Mesenchymal stem cell (in vitro differentiated cells and primary cell): ENCODE measurements around the gene PMEL.

Experiments used
- DNase-seq: peaks from one replicate; pipeline ENCODE4 v3.0.0-alpha.2; 2013
- H2AFZ ChIP-seq: one replicate; pipeline ENCODE4 v1.6.1; 2013; ENCODE audit warnings: low read depth, mild to moderate bottlenecking, control low read depth, inconsistent platforms, low read length, moderate library complexity
- H2AK5ac ChIP-seq: 2 replicates; pipeline ENCODE4 v1.6.1; 2013; ENCODE audit warnings: low read length, moderate library complexity, mild to moderate bottlenecking, inconsistent platforms; ENCODE audit not compliant: severe bottlenecking
- H2BK120ac ChIP-seq: one replicate; pipeline ENCODE4 v1.6.1; 2013; ENCODE audit warnings: low read depth, mild to moderate bottlenecking, inconsistent platforms, low read length, moderate library complexity
- H2BK12ac ChIP-seq, 2 experiments: one replicate each; pipeline ENCODE4 v1.6.1; 2013; ENCODE audit warnings: inconsistent platforms in 2 of 2, low read length in 2 of 2, mild to moderate bottlenecking in 2 of 2, moderate library complexity in 2 of 2, control low read depth in 1 of 2
- H2BK15ac ChIP-seq: one replicate; pipeline ENCODE4 v1.6.1; 2013; ENCODE audit warnings: mild to moderate bottlenecking, low read depth, inconsistent platforms; ENCODE audit not compliant: poor library complexity, severe bottlenecking
- H2BK5ac ChIP-seq: 2 replicates; pipeline ENCODE4 v1.6.1; 2013; ENCODE audit warnings: low read depth, mild to moderate bottlenecking, low read length, control low read depth, inconsistent platforms; ENCODE audit not compliant: poor library complexity, severe bottlenecking
- H3K14ac ChIP-seq, 2 experiments: one replicate each; pipeline ENCODE4 v1.6.1; 2013; ENCODE audit warnings: inconsistent platforms in 2 of 2, low read length in 2 of 2, control low read depth in 1 of 2, mild to moderate bottlenecking in 1 of 2, moderate library complexity in 1 of 2
- H3K18ac ChIP-seq, 2 experiments: one replicate each; pipeline ENCODE4 v1.6.1; 2013; ENCODE audit warnings: inconsistent platforms in 2 of 2, low read length in 2 of 2, control low read depth in 1 of 2, low read depth in 1 of 2, mild to moderate bottlenecking in 1 of 2
- H3K23ac ChIP-seq, 2 experiments: one replicate each; pipeline ENCODE4 v1.6.1; 2013; ENCODE audit warnings: inconsistent platforms in 2 of 2, low read length in 2 of 2, mild to moderate bottlenecking in 2 of 2, moderate library complexity in 2 of 2, control low read depth in 1 of 2
- H3K27ac ChIP-seq: 2 replicates; pipeline ENCODE4 v1.5.1; 2013; ENCODE audit warnings: mild to moderate bottlenecking, moderate library complexity, low read length, control low read depth, inconsistent platforms; ENCODE audit not compliant: poor library complexity, severe bottlenecking
- H3K27me3 ChIP-seq, 2 experiments: 2 replicates each; pipeline versions ENCODE4 v1.6.1 to v1.7.0; 2013; ENCODE audit warnings: low read length in 2 of 2, mild to moderate bottlenecking in 2 of 2, moderate library complexity in 2 of 2, control low read depth in 1 of 2, inconsistent platforms in 1 of 2; ENCODE audit not compliant: control insufficient read depth in 1 of 2, insufficient read depth in 1 of 2
- H3K36me3 ChIP-seq, 2 experiments: 2 replicates each; pipeline versions ENCODE4 v1.6.1 to v1.7.0; 2013; ENCODE audit warnings: low read length in 2 of 2, control low read depth in 1 of 2, inconsistent platforms in 1 of 2, low read depth in 1 of 2, mild to moderate bottlenecking in 1 of 2; ENCODE audit not compliant: insufficient read depth in 2 of 2, control insufficient read depth in 1 of 2
- H3K4ac ChIP-seq, 2 experiments: one replicate each; pipeline ENCODE4 v1.6.1; 2013; ENCODE audit warnings: inconsistent platforms in 2 of 2, low read length in 2 of 2, mild to moderate bottlenecking in 2 of 2, moderate library complexity in 2 of 2, control low read depth in 1 of 2, low read depth in 1 of 2
- H3K4me1 ChIP-seq: 2 replicates; pipeline ENCODE4 v1.6.1; 2013; ENCODE audit warnings: low read depth, low read length, control low read depth; ENCODE audit not compliant: control insufficient read depth, insufficient read depth
- H3K4me2 ChIP-seq: 2 replicates; pipeline ENCODE4 v1.6.1; 2013; ENCODE audit warnings: low read length, mild to moderate bottlenecking, inconsistent platforms; ENCODE audit not compliant: poor library complexity, severe bottlenecking
- H3K4me3 ChIP-seq, 2 experiments: 2 replicates each; pipeline versions ENCODE4 v1.5.1 to v1.7.0; 2013; ENCODE audit warnings: low read length in 2 of 2, mild to moderate bottlenecking in 2 of 2, control low read depth in 1 of 2, low read depth in 1 of 2; ENCODE audit not compliant: insufficient read depth in 1 of 2
- H3K79me1 ChIP-seq: replicated peaks from 2 replicates; pipeline ENCODE4 v1.6.1; 2013; ENCODE audit warnings: mild to moderate bottlenecking, control low read depth, low read length, inconsistent platforms; ENCODE audit not compliant: poor library complexity, severe bottlenecking
- H3K9ac ChIP-seq: 2 replicates; pipeline ENCODE4 v1.7.0; 2013; ENCODE audit warnings: mild to moderate bottlenecking, low read length, moderate library complexity
- H3K9me3 ChIP-seq: 2 replicates; pipeline ENCODE4 v1.7.0; 2013; ENCODE audit warnings: mild to moderate bottlenecking, low read length; ENCODE audit not compliant: control insufficient read depth
- H4K8ac ChIP-seq: one replicate; pipeline ENCODE4 v1.6.1; 2013; ENCODE audit warnings: inconsistent platforms, mild to moderate bottlenecking, low read length, moderate library complexity
- H4K91ac ChIP-seq: one replicate; pipeline ENCODE4 v1.6.1; 2013; ENCODE audit warnings: mild to moderate bottlenecking, low read length, inconsistent platforms
- WGBS: methylation state at CpG from one replicate; pipeline ENCODE4 v1.1.7; 2013; ENCODE audit warnings: mixed read lengths; 5-methylcytosine and 5-hydroxymethylcytosine counted together

PMEL gene

DNA sequence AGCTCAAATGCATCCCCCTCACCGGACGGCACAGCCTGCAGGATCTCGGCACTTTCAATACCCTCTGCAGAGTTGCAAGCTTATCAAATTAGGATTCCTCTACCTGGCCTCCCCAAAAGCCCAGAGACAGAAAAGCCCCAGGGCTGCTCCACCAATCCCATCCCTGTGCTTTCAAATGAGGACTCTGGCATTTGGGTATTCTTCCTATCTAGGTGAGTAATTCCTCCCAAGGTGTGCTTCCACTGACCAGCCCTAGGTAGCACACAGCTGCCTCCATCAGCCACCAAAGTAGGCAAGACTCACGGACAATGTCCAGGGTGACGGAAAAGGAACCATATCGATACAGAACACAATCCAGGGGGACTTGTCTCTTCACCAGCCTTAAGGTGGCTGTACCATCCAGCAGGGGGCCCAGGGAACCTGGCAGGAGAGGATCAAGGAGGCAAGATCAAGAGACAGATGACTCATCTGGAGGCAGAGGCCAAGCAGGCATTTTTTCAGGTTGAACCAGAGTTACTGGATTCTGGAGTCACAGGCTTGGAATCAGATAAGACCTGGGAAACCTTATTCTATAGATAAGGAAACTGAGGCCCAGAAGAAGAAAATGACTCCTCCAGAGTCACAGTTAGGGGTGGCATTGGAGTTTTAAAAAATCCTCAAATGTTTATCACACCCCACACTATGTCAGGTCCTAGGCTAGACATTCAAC, 9.9 kb downstream of the PMEL start:
- no peak overlapping the region for H4K8ac ChIP-seq
- H3K9ac ChIP-seq = no peak overlapping the region
- H3K27ac ChIP-seq = no peak overlapping the region
- no peak overlapping the region for H2BK12ac ChIP-seq
- H3K18ac ChIP-seq = no peak overlapping the region
- H4K91ac ChIP-seq = no peak overlapping the region
- no peak overlapping the region for H3K4ac ChIP-seq
- H2BK120ac ChIP-seq = no peak overlapping the region
- H3K4me1 ChIP-seq = peaks cover 3% of the 10 kb centered on the region
- H3K14ac ChIP-seq = no peak overlapping the region
- H3K4me2 ChIP-seq = no peak overlapping the region
- H2BK15ac ChIP-seq = no peak overlapping the region
- no peak overlapping the region for H2AK5ac ChIP-seq
- no peaks in the 10 kb centered on the region for H3K9me3 ChIP-seq
- H3K4me3 ChIP-seq = no peak overlapping the region
- no peaks in the 10 kb centered on the region for H3K79me1 ChIP-seq
- WGBS = 96% methylated on average over 6 of the region's 6 CpGs
- peaks cover 0 to 4% of the 10 kb centered on the region in 2 experiments for H3K27me3 ChIP-seq
- peak; percentile 56 for DNase-seq
- no peak overlapping the region for H2AFZ ChIP-seq
- no peak overlapping the region for H3K23ac ChIP-seq
- no peak overlapping the region for H2BK5ac ChIP-seq
- peaks cover 31 to 34% of the 10 kb centered on the region in 2 experiments for H3K36me3 ChIP-seq

DNA sequence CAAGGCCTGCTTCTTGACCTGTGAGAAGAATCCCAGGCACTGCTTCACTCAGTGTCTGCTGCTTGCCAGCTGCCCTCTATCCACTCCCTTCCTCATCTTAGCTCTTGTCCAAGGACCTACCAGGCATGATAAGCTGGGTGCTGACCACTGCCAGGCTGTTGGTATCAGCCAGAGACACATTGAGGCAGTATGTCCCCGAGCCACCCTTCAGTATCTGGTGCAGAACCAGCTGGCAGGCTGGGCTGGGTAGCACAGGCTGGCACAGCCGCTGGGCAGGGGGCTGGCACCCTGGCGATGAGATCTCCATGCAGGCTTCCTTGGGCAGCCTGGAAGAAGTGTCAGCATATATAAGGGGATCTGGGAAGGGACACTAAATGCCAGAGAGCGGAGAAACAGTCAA, 10.5 kb downstream of the PMEL start:
- H3K4me1 ChIP-seq = peaks cover 3% of the 10 kb centered on the region

DNA sequence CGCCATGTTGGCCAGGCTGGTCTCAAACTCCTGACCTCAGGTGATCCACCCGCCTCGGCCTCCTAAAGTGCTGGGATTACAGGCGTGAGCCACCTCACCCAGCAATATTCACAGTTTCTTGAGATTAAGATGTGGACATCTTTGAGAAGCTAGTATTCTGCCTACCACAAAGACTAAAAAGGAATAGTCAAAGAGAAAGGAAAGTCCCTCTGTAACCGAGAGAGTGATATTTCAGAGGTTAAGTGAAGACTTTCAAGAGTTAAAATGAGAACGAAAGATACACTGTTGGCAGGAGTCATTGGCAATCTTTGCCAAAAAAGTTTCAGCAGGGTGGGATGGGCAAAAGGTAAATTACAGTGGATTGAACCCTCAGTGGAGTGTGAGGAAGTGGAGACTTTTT, 19.3 kb downstream of the PMEL start:
- Histone ChIP-seq H3K9me3 (no peaks in the 10 kb centered on the region), H2BK5ac (no peak overlapping the region), H2AFZ (no peak overlapping the region), H4K8ac (no peak overlapping the region), H2BK12ac (no peak overlapping the region), H3K18ac (no peak overlapping the region), H3K4me3 (no peak overlapping the region), H3K23ac (no peak overlapping the region), H2BK120ac (no peak overlapping the region), H2AK5ac (no peak overlapping the region), H3K4me1 (no peaks in the 10 kb centered on the region), H2BK15ac (no peak overlapping the region), H3K4me2 (no peak overlapping the region), H3K9ac (no peak overlapping the region), H3K27ac (no peak overlapping the region), H3K79me1 (no peaks in the 10 kb centered on the region), H3K36me3 (peaks cover 15 to 58% of the 10 kb centered on the region in 2 experiments), H4K91ac (no peak overlapping the region), H3K14ac (no peak overlapping the region), H3K4ac (no peak overlapping the region), H3K27me3 (no peaks in the 10 kb centered on the region)
- WGBS = 99% methylated on average over 3 of the region's 6 CpGs
- no peak for DNase-seq

More for the DNA sequence above, 10.5 kb downstream of the PMEL start:
- no peak overlapping the region for H3K27ac ChIP-seq
- H3K23ac ChIP-seq = no peak overlapping the region
- DNase-seq = no peak
- no peak overlapping the region for H3K14ac ChIP-seq
- no peaks in the 10 kb centered on the region for H3K79me1 ChIP-seq
- H4K8ac ChIP-seq = no peak overlapping the region
- H2BK120ac ChIP-seq = no peak overlapping the region
- H2AFZ ChIP-seq = no peak overlapping the region
- H2BK5ac ChIP-seq = no peak overlapping the region
- no peak overlapping the region for H3K18ac ChIP-seq
- H2BK12ac ChIP-seq = no peak overlapping the region
- no peak overlapping the region for H2AK5ac ChIP-seq
- no peak overlapping the region for H3K4me2 ChIP-seq
- peaks cover 31 to 36% of the 10 kb centered on the region in 2 experiments for H3K36me3 ChIP-seq
- H3K9ac ChIP-seq = no peak overlapping the region
- H4K91ac ChIP-seq = no peak overlapping the region
- 83% methylated on average over 3 of the region's 4 CpGs for WGBS
- peaks cover 0 to 4% of the 10 kb centered on the region in 2 experiments for H3K27me3 ChIP-seq
- no peaks in the 10 kb centered on the region for H3K9me3 ChIP-seq
- H3K4ac ChIP-seq = no peak overlapping the region
- no peak overlapping the region for H3K4me3 ChIP-seq
- H2BK15ac ChIP-seq = no peak overlapping the region

DNA sequence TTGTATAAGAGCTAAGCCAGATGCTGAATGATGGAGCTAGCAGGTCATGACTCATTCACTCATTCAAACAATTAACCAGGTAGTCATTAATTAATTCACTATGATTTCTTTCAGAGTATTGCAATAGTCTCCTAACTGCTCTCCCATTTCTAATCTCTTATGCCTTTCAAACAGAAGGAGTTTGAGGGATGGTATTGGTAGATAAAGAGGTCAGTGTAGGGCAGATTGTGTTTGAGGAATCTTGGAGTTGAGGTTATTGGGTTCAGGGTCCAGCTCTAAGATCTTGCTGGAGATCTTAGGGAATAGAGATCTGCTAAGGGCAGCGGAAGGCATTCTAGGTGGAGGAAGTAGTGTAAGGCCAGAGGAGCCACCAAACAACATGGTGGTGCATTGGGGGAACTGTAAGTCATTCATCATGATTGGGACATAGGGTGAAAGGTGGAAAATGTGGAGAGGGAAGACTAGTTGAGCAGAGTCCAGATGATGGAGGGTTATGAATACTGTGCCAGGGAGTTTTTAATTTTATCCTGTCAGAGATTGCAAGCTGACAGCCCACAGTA, 23.2 kb downstream of the PMEL start:
- 90% methylated on average over 1 of the region's 1 CpG for WGBS
- Histone ChIP-seq H2BK15ac (no peak overlapping the region), H3K14ac (no peak overlapping the region), H3K4me3 (no peak overlapping the region), H4K8ac (no peak overlapping the region), H4K91ac (no peak overlapping the region), H2AK5ac (no peak overlapping the region), H3K18ac (no peak overlapping the region), H3K4ac (no peak overlapping the region), H3K27ac (no peak overlapping the region), H2BK12ac (no peak overlapping the region), H3K27me3 (no peaks in the 10 kb centered on the region), H3K23ac (no peak overlapping the region), H2AFZ (no peak overlapping the region), H3K79me1 (no peaks in the 10 kb centered on the region), H3K36me3 (peaks cover 23 to 70% of the 10 kb centered on the region in 2 experiments), H2BK5ac (no peak overlapping the region), H3K4me2 (no peak overlapping the region), H3K9me3 (no peaks in the 10 kb centered on the region), H2BK120ac (no peak overlapping the region), H3K4me1 (peaks cover 6% of the 10 kb centered on the region), H3K9ac (no peak overlapping the region)
- DNase-seq = no peak
